ENCODE measurements around the gene CFAP157. TPM values are rescaled to one million over a fixed set of nuclear protein-coding genes. Genes with fewer than 3 reads are reported as not detected.

Gene CFAP157
- total and polyA plus RNA-seq, 2 of the 13 experiments (the other 11 are each of a cell fraction or from before 2014, with no cell fraction given) = 0.07 TPM; not detected in 1

DNA sequence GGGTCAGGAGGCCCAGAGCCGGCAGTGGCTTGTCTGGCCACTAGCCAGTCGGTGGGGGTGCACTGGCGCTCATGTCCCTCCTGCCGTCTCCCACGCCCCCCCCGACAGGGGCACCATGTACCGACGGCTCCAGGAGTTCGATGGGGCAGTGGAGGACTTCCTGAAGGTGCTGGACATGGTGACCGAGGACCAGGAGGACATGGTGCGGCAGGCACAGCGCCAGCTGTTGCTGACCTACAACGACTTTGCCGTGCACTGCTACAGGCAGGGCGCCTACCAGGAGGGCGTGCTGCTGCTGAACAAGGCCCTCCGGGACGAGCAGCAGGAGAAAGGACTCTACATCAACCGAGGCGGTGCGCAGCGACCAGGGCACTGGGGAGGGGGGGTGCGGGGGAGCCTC lies 17.2 kb downstream of the CFAP157 start:
- Histone ChIP-seq H3K27ac (ENCODE audit: extremely low read length, insufficient read depth, low read length) (no peak overlapping the region), H2AFZ (ENCODE audit: low read length) (no peak overlapping the region), H3K4me1 (ENCODE audit: insufficient read depth, low read length) (peaks cover 15% of the 10 kb centered on the region), H3K4me3 (replicated peaks in 1 of 3; ENCODE audit: insufficient read depth in 1 of 3, low read depth in 2 of 3, low read length in 3 of 3) (no peak overlapping the region), H3K9me3 (ENCODE audit: low read length) (no peaks in the 10 kb centered on the region), H4K20me1 (ENCODE audit: insufficient read depth, low read length) (no peaks in the 10 kb centered on the region), H3K9ac (ENCODE audit: insufficient read depth, low read depth, low read length) (no peak overlapping the region), H3K27me3 (ENCODE audit: control insufficient read depth in 1 of 2, insufficient read depth in 2 of 2, low read length in 2 of 2) (peaks cover 0 to 2% of the 10 kb centered on the region in 2 experiments; a peak in 1 of 5 replicates), H3K79me2 (ENCODE audit: insufficient read depth, low read length) (no peaks in the 10 kb centered on the region), H3K36me3 (replicated peaks in 1 of 2; ENCODE audit: control insufficient read depth in 1 of 2, insufficient read depth in 2 of 2, low read length in 2 of 2) (no peaks in the 10 kb centered on the region), H3K4me2 (ENCODE audit: low read depth, low read length) (no peak overlapping the region)
- no peak for DNase-seq (ENCODE audit: low spot score)
- in situ Hi-C loops (cut with HindIII; ENCODE audit: extremely low pct_ligation_motif_present, low pct_unique_long_range_greater_than_20kb) (no loop called here), intact Hi-C loops (cut with micrococcal nuclease; ENCODE audit: unreplicated experiment) (loop anchor here (10.0 kb wide), 1 partner anchor 219 kb away; no protein-coding TSS in a partner anchor)
- CTCF ChIA-PET (ENCODE audit: low intra/inter-chr PET ratio, low total read pairs) = no interaction called here
- POLR2A ChIA-PET = interaction anchor here (0.7 to 1.4 kb wide), 2 partner anchors 8 to 10 kb away, joined by 3 to 6 read pairs; partner anchors contain the start of genes PTRH1 and TTC16
- no peak for FAIRE-seq
- BruUV-seq (replicated peaks) = no TSS peak
- WGBS (ENCODE audit: low lambda C conversion rate) = 51% methylated on average over 5 of the region's 23 CpGs
- peak; percentile 45 for ATAC-seq
- TF ChIP-seq ZNF343 (CRISPR knock-in tag; IDR thresholded peaks at IDR 0.05) = no peak
- peak; percentile 40; the same call in 1 of the 2 replicates for TF ChIP-seq ZBTB33 (CRISPR knock-in tag; IDR thresholded peaks at IDR 0.05)

DNA sequence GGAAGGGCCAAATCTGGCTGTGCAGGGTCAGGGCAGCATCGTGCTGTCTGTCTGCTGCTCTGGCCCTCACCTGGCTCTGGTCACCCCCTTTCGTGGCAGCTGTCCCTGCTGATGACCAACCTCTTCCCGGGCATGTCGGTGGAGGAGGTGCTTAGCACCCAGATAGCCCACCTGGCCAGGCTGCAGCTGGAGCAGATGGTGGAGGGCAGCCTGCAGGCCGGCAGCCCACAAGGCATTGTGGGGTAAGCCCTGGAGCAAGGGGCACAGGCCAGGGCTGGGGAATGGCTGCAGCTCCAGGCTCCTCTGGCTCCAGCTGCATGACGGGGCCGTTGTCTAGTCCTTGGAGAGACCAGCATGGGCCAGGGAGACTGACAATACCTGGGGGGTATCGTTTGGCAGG lies 20.1 kb downstream of the CFAP157 start:
- intact Hi-C loops (cut with micrococcal nuclease; ENCODE audit: unreplicated experiment) = loop anchor here (10.0 kb wide), 1 partner anchor 222 kb away; no protein-coding TSS in a partner anchor
- Histone ChIP-seq H3K27me3 (ENCODE audit: control insufficient read depth in 1 of 2, insufficient read depth in 2 of 2, low read length in 2 of 2) (peaks cover 0 to 2% of the 10 kb centered on the region in 2 experiments; a peak in 1 of 5 replicates), H3K9ac (ENCODE audit: insufficient read depth, low read depth, low read length) (no peak overlapping the region), H3K4me2 (ENCODE audit: low read depth, low read length) (no peak overlapping the region), H3K9me3 (ENCODE audit: low read length) (no peaks in the 10 kb centered on the region), H3K79me2 (ENCODE audit: insufficient read depth, low read length) (no peaks in the 10 kb centered on the region), H4K20me1 (ENCODE audit: insufficient read depth, low read length) (no peaks in the 10 kb centered on the region), H2AFZ (ENCODE audit: low read length) (no peak overlapping the region), H3K27ac (ENCODE audit: extremely low read length, insufficient read depth, low read length) (no peak overlapping the region), H3K4me1 (ENCODE audit: insufficient read depth, low read length) (peaks cover 32% of the 10 kb centered on the region), H3K4me3 (replicated peaks in 1 of 3; ENCODE audit: insufficient read depth in 1 of 3, low read depth in 2 of 3, low read length in 3 of 3) (no peak overlapping the region), H3K36me3 (replicated peaks in 1 of 2; ENCODE audit: control insufficient read depth in 1 of 2, insufficient read depth in 2 of 2, low read length in 2 of 2) (no peaks in the 10 kb centered on the region)
- ChIA-PET CTCF (ENCODE audit: low intra/inter-chr PET ratio, low total read pairs) (no interaction called here), POLR2A (no interaction called here)
- no TSS peak for BruUV-seq (replicated peaks)
- 23% methylated on average over 3 of the region's 8 CpGs for WGBS (ENCODE audit: low lambda C conversion rate)
- TF ChIP-seq ZNF850 (CRISPR knock-in tag; conservative IDR thresholded peaks at IDR 0.05) = no peak
- TF ChIP-seq ZNF776 (CRISPR knock-in tag; IDR thresholded peaks at IDR 0.05) = no peak
- TF ChIP-seq ZNF552 (CRISPR knock-in tag; IDR thresholded peaks at IDR 0.05; ENCODE audit: borderline replicate concordance) = no peak
- TF ChIP-seq RBFOX2 (IDR thresholded peaks at IDR 0.05; ENCODE audit: low read depth, low read length) = no peak
- TF ChIP-seq ZNF180 (CRISPR knock-in tag; IDR thresholded peaks at IDR 0.05; ENCODE audit: borderline replicate concordance, low read depth) = no peak
- no peak for TF ChIP-seq ZSCAN21 (CRISPR knock-in tag; IDR thresholded peaks at IDR 0.05; ENCODE audit: borderline replicate concordance)
- no peak for TF ChIP-seq MEIS1 (CRISPR knock-in tag; IDR thresholded peaks at IDR 0.05; ENCODE audit: borderline replicate concordance)
- no peak for TF ChIP-seq ZNF326 (CRISPR knock-in tag; IDR thresholded peaks at IDR 0.05; ENCODE audit: borderline replicate concordance)
- TF ChIP-seq, protein P1, sequence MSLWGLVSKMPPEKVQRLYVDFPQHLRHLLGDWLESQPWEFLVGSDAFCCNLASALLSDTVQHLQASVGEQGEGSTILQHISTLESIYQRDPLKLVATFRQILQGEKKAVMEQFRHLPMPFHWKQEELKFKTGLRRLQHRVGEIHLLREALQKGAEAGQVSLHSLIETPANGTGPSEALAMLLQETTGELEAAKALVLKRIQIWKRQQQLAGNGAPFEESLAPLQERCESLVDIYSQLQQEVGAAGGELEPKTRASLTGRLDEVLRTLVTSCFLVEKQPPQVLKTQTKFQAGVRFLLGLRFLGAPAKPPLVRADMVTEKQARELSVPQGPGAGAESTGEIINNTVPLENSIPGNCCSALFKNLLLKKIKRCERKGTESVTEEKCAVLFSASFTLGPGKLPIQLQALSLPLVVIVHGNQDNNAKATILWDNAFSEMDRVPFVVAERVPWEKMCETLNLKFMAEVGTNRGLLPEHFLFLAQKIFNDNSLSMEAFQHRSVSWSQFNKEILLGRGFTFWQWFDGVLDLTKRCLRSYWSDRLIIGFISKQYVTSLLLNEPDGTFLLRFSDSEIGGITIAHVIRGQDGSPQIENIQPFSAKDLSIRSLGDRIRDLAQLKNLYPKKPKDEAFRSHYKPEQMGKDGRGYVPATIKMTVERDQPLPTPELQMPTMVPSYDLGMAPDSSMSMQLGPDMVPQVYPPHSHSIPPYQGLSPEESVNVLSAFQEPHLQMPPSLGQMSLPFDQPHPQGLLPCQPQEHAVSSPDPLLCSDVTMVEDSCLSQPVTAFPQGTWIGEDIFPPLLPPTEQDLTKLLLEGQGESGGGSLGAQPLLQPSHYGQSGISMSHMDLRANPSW (CRISPR knock-in tag; IDR thresholded peaks at IDR 0.05; ENCODE audit: borderline replicate concordance) = no peak
- no peak for TF ChIP-seq XBP1 (CRISPR knock-in tag; IDR thresholded peaks at IDR 0.05)
- TF ChIP-seq, protein P2, sequence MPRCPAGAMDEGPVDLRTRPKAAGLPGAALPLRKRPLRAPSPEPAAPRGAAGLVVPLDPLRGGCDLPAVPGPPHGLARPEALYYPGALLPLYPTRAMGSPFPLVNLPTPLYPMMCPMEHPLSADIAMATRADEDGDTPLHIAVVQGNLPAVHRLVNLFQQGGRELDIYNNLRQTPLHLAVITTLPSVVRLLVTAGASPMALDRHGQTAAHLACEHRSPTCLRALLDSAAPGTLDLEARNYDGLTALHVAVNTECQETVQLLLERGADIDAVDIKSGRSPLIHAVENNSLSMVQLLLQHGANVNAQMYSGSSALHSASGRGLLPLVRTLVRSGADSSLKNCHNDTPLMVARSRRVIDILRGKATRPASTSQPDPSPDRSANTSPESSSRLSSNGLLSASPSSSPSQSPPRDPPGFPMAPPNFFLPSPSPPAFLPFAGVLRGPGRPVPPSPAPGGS (CRISPR knock-in tag; IDR thresholded peaks at IDR 0.05) = no peak
- DNase-seq (ENCODE audit: low spot score) (no peak), ATAC-seq (no peak), FAIRE-seq (no peak)
- in situ Hi-C loops (cut with HindIII; ENCODE audit: extremely low pct_ligation_motif_present, low pct_unique_long_range_greater_than_20kb) = no loop called here
